Body of pancreas (tissue), 4 donors: ENCODE measurements around the gene KDM2B.

ENCODE experiments used
- CTCF ChIP-seq, 7 experiments: fragments of 450-650 bp in 4 of 7; fragments of 200-600 bp in 3 of 7; sonication (generic) in 3 of 7; IDR thresholded peaks; one replicate each; pipeline ENCODE4 v1.5.1; 2016 to 2019; ENCODE audit warnings: antibody characterized with exemption in 7 of 7
- POLR2A ChIP-seq, 3 donors: fragments of 450-650 bp; IDR thresholded peaks; one replicate each; pipeline ENCODE4 v1.6.1; 2016; ENCODE audit warnings: antibody characterized with exemption in 3 of 3, mild to moderate bottlenecking in 2 of 3

DNA sequence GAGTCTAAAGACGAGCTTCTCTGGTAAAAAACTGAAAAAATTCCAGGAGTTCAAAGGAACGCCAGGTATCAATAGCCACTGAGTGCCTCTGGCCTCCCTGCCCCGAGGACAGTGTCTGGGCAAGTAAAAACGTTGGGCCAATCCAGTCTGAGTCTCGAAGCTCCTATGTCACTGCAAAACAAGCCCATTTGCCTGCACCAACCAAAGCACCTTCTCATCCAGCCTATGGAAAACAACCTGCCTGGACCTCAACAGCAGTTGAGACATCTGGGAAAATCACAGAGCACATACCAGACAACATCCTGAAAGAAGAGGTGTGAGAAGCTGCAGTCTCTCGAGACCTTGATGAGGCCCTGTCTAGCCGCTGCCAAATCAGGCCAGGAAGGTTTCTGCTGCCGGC is 124.3 kb downstream of the KDM2B start:
- TF ChIP-seq POLR2A (IDR thresholded peaks at IDR 0.05): no peak
- no peak for TF ChIP-seq CTCF (IDR thresholded peaks at IDR 0.05)
